Endothelial cell of hepatic sinusoid (primary cell): ENCODE results near the gene RERE.

Experiments
- in situ Hi-C: cut with HindIII; loops from 2 replicates; pipeline ENCODE4 v1.10.0; 2017; ENCODE audit warnings: low sequenced_read_pairs

RERE gene

DNA sequence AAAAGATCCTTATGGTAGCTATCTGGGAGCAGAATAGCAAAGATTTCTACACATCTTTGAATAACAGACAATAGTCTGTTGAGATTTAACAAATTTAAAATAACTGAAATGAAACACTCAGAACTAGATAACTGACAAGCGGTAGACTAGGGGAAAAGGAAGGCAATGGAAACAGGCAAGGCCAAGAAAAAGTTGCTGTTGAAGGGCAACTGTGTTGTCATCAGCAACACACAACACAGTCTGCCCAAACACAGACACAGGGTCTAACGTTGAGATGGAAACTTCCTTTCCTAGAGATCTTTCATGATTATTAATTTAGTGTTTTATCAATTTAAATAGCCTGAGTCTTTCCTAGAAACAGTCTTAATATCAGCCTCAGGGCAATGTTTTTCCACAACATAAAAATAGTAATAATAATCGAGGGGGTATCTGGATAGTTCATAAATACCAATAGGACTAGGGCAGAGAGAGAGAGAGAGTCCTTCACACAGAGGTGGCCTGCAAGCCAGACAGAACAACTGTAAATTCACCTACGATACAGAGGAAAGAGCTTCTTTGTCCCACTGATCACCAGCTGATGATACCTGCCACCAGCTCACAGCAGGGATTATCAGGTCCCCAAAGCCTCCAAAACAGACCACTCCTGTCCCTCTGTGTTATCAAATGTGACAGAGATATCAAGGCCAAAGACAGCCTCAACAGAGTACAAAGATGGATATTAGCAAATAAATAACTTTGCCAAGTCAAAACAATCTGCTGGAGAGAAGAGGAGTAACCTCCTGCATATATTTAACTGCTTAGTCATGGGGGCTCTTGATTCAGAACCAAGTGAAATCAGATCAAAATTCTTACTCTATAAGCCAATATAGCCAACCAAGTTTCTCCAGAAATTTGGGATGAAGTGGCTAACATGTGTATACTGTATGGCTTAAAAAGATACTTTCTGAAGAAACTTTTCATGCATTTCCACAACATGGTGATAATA is 254.3 kb downstream of the RERE start:
- in situ Hi-C loops = loop anchor here (5.0 to 25.0 kb wide), 3 partner anchors 51 to 274 kb away; no protein-coding TSS in a partner anchor

DNA sequence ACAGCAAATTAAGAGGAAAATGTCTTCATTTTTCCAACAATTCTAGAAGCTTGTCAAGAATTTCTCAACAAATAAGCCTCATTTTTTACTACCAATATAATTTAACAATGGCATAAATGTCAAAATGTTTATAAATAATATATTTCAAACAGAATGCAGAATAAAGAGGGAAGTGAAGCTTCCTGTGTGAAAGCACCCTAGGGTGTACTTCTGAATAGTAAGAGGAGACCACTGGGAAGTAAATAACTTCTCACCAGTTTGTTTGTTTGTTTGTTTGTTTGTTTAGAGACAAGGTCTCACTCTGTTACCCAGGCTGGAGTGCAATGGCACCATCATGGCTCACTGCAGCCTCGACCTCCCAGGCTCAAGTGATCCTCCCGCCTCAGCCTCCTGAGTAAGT is 255.2 kb downstream of the RERE start:
- in situ Hi-C loops = loop anchor here (5.0 to 25.0 kb wide), 3 partner anchors 50 to 275 kb away; no protein-coding TSS in a partner anchor

DNA sequence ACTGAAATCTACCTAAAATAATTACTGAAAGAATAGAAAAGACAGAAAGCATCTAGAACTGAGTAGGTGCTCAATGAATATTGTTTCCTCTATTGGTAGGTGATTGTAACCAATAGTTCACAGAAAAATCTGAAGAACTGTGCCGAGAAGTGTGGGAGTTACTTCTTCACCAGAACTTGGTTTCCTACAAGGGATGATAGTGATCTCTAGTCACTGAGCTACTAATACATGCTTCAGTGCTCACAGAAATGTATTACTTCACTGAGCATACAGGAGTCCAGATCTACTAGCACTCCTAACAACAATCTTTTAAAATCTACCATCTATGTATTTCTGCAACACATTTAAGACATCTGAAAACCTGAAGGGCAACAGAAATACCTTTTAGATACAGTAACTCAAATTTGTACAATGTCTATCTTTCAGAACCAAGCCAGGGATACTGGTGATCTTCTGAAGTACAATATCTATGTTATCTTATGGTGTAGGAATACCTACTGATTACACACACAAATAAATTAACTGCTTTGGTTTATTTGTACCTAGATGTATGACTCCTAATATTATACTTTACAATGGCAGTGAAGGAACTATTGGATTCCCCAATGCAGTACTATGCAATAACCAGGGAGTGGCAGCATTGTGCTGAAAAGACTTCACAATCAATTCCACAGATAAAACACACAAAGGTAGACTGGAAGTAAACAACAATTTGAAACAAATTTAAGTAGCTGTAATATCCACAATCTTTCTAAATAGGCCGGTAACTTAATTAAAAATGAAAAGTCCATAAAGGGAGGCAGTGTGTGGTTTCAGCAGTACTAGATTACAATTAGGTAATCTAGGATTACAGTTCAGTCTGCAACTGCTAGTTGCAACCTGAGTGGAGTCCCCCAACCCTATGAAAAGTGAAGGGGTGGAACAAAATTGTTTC is 256.6 kb downstream of the RERE start:
- in situ Hi-C loops = loop anchor here (5.0 to 25.0 kb wide), 3 partner anchors 49 to 276 kb away; no protein-coding TSS in a partner anchor

DNA sequence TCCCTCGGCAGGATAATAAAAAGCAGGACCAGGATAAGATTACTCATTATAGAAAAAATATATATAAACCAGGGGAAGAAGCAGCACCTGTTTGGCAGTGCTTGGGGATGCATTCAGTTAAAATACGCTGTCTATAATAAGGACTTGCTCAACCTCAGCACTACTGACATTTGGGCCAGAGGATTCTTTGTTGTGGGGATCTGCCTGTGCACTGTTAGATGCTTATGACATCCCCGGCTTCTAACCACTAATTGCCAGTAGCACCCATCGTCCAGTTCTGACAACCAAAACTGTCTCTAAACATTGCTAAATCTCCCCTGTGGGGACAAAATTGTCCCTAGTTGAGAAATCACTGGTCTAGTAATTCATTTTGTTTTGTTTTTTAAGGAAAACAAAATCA is 257.4 kb downstream of the RERE start:
- in situ Hi-C loops = loop anchor here (5.0 to 25.0 kb wide), 3 partner anchors 48 to 277 kb away; no protein-coding TSS in a partner anchor

DNA sequence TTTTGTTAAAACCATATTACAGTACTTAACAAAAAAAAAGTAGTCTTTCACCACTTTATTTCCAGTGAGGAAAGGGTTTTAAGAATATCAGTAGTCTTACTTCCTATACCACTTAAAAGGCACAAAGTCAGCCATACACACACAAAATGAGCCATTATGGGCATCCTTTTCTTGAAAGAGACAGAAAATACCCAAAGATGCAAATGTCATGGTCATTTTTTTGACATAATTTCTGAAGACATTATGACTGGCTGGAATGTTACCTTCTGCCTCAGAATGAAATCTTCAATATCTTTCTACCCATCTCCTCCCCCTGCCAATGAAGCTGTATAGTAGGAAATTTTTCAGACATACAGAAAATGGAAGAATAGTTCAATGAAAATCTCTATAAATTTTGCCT is 261.9 kb downstream of the RERE start:
- in situ Hi-C loops = loop anchor here (25.0 kb wide), 1 partner anchor 282 kb away; no protein-coding TSS in a partner anchor

DNA sequence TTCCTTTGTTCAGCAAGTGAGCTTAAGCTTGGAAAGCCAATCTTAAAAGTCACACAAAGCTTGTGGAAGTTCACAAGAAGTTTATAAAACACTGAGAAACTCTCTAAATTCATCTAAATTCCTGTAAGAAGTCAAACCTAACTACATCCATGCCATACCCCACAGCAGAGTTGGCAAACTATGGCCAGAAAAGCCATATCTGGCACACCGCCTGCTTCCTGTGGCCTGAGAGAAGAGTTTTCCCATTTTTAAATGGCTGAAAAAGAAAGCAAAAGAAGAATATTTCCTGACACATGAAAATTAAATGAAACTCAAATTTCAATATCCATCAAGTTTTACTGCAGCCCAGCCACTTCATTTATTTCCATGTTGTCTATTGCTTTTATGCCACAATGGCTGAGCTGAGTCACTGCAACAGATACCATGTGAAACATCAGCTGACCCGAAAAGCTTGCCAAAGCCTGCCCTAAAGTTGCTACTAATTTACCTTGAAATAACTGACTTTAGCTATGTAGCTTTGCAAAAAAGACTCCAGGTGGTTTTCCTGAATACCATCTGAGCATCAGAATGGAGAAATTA is 262.4 kb downstream of the RERE start:
- in situ Hi-C loops = loop anchor here (25.0 kb wide), 1 partner anchor 282 kb away; no protein-coding TSS in a partner anchor

DNA sequence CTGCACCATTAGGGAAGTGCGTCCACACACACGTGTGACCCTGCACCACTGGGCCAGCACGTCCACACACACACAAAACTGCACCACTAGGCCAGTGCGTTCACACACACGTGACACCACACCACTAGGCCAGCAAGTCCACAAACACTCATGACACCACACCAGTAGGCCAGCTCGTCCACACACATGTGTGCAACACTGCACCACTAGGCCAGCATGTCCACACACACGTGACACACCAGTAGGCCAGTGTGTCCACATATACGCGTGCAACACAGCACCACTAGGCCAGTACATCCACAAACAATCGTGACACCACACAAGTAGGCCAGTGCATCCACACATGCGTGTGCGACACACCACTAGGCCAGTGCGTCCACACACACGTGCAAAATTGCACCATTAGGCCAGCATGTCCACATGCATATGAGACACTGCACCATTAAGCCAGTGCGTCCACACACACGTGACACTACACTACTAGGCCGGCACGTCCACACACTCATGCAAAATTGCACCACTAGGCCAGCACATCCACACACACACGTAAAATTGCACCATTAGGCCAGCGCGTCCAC is 264.5 kb downstream of the RERE start:
- in situ Hi-C loops = loop anchor here (25.0 kb wide), 1 partner anchor 284 kb away; no protein-coding TSS in a partner anchor

DNA sequence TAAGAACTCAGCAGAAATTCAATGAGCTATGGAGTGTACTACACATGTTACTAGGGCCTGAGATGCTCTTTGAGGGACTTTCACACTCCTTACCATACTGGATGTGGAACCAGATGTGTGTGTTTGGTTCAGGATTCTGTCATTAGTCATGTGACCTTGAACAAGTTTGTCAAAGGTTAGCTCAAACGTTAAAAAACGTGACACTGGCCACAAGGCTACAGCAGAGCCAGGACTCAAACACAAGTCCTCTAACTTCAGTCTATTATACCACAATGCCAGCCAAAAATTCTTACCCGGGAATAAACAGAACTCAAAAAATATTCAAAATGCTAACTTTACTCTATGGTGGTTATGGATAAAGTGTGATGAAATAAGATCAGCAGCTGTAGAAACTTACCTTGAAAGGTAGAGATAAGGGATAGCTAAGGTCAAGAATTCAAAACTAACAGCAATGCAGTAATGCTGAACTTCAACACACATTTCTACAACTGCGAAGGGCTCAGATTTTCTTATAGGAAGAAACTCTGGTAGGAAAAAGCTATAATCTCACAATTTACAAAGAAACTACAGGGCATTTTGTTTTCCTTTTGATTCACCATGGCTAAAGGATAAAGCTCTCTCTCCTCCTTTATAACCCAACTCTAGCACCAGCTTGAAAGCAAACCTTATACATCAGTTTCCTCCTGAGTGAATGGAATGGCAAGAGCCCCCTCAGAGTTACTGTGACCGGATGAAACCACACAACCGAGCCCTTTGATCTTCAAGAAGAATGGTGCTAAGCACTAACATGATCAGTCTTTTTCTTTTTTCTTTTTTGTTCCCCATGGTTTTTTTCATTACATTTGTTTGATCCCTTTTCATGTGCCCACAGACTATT is 265.6 kb downstream of the RERE start:
- in situ Hi-C loops = loop anchor here (25.0 kb wide), 1 partner anchor 285 kb away; no protein-coding TSS in a partner anchor

DNA sequence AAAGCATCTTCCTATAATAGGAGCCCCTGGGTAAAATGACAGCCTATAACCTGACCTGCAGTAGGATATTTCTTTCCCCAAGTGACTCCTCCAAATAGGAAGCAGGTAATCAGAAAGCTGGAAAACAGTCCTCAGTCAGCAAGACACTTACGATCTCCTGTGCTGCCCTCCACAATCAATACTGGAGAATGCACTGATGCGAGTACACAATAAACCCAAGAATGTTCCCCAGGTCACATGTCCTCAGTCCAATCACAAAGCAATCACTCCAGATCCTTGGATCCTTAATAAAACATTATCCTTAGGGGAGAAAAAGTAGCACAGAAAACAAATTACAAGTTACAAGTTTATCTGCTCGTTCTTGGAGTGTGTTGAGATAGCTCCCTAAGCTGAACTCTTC is 266.4 kb downstream of the RERE start:
- in situ Hi-C loops = loop anchor here (25.0 kb wide), 1 partner anchor 286 kb away; no protein-coding TSS in a partner anchor

DNA sequence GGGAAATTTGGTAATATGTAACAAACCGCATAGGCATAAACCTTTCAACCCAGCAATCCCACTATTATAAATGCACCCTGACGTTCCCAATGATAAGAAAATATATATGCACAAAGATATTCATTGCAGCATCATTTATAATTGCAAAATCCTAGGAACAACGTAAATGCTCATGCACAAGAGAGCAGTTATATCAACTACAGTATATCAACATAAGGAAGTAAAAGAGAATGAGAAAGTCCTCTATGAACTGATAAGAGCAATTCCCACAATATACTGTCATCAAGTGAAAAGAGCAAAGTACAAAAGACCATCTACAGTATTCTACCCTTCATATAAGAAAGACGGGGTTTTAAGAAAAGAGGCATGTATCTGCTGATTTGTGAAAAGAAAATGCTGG is 269.6 kb downstream of the RERE start:
- in situ Hi-C loops = no loop called here

DNA sequence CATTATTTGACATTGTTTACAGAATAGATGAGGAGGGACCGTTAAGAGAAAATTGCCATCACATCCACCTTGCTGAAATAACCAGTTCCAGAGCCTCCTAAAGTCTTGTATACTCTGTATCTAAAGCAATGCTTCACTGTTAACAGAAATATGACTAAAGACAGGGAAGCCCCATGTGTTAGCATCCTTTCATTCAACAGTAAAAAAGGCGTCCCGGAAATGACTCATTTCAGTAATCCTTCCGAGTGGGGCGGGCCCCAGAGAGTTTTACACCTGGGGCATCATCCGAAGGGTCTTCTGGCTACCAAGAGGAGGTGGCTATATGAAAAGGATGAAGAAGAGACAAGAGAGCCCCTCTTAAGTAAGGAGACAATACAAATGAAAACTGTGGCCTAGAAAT is 272.4 kb downstream of the RERE start:
- in situ Hi-C loops = no loop called here

DNA sequence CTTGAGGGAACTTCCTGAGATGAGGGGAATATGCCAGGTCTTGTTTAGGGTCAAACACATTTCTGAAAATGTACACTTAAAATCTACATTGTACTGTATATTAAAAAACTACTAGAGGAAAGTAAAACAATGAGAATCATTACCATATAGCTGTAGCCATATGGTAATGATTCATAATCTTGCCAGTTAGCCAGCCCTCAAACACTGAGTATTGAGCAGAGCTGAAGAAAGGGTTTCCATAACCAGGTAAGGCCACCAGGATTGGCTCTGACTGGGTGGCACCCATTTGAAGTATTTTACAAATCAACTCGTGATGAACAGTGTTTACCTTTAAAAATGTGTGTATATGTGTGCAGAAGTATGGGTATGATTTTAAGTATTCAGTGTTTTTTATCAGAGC is 272.8 kb downstream of the RERE start:
- in situ Hi-C loops = no loop called here

DNA sequence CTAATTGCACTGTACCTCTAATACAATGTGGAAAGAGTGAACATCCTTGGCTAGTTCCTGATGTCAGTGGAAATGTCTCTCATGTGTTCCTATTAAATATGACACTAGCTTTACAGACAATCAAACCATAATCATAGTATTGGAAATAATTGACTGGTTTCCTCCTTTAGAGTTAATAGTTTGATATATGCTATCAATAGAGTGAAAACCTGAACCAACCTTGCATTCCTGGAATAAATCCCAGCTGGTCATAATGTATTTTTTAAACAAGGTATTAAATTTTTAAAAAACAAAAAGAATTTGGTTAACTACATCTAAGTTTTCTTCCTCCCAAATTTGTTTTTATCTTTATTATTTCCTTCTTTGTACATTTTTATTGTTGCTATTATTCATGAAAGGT is 273.5 kb downstream of the RERE start:
- in situ Hi-C loops = no loop called here

DNA sequence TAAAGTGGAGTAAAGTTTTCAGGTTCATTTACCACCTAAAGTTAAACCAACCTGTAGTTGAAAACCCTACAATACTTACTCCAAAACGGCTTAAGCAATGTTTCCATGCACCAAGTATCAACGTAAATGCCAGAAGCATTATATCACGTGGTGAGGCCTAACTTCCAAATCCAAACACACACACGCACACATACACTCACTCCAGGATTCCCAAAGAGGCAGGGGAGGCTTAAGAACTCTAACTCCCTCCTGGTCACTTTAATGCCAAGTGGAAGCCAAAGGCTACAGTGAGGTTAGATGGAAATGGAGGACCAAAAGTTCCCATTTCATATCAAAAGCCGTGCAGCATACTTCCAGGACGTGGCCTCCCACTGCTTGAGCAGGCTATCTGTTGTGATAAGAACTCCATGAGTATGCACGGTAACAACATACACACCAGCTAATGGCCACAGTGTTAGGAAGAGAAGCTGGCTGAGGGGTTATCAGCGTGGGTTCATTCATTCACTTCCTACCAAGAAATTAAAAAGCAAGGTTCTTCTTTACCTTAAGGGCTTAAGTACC is 275.4 kb downstream of the RERE start:
- in situ Hi-C loops = no loop called here

DNA sequence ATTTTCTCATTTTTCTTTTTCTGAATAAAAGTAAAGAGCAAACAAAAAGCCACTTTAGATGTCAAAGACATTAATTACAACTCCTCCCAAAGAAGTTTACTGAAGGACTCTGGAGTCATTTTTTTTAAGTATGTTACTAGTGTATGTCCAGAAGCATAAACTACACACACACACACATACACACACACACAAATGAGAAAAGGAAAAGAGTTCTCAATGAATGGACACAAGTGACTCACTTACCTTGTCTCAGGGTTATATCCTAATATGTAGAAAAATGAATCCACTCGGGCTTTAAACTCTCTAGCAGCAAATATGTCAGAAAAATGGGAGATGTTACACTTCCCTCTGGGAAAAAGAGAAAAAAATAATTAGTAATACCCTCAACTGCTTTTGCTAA is 276.5 kb downstream of the RERE start:
- in situ Hi-C loops = no loop called here

DNA sequence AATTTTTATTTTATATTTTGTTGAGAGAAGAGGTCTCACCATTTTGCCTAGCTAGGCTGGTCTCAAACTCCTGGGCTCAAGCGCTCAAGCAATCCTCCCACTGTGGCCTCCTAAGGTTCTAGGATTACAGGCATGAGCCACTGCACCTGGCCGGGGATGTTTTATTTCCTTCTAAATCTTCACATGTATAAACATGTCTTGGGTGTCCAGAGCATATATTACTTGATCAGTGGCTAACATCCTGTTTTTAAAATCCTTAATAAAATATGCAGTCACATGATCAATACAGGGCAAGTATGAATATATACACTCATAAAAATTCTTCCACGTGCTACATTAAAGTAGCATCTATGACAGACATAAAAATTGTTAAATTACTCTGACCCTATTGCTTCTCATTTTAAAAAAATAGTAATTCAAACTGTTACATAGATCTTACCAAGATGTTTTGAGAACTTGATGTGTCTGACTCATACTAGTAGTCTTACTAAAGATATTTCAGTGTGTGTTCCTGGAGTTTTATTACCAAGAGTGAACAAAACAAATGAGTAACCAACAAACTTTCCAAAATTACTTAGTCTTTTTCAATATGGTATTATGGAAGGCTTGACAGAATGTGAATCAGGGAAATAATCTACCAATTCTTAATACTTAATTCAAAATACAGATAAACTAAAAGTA is 277.0 kb downstream of the RERE start:
- in situ Hi-C loops = no loop called here

DNA sequence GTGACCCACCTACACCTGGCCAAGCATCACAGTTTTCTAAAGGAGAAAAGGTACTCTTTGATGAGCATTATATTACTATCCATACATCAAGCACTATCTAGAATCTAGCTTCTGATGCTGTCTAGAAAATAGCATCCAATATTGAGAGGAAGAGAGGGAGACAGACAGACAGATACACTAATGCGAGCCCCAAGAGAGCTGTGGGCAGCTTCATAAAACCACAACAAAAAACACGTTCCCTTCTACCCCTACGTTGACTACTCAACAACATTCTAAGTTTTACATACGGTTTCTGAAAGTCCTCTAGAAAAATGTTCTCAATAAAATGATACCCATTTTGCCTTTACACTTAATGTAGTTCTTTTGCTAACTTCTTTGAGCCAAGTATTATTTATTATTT is 277.8 kb downstream of the RERE start:
- in situ Hi-C loops = no loop called here

DNA sequence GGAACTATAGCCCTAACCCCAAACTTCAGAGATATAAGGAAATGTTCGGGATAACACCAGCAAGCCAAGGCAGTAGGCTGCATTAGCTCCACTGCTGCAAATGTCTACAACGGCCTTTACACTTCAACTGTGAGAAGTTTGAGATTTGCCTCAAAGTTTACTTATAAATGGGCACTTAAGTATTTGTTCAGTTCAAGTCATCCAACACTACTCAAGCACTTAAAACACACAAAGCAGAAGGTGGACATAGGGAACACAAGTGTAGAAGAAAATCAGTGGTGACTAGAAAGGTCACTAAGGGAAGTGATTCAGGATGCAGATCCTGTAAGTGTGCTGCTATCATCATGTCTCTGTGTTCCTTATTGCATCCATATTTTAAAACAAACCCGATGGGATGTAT is 278.9 kb downstream of the RERE start:
- in situ Hi-C loops = no loop called here
